HG03108 (cell line): Measurements from ENCODE around the gene M1AP.
"Not testable (repeated sequence)": the region's sequence is repeated elsewhere in the genome, so short reads cannot be mapped to it uniquely, and the experiment has no call there.

Experiments used
- ATAC-seq: cut with Tn5 transposase; IDR thresholded peaks from one replicate; pipeline ENCODE4 v1.9.1; 2021; ENCODE audit warnings: moderate library complexity; ENCODE audit not compliant: unreplicated experiment

The M1AP gene

GRCh38 chr2:74569686-74570085 lies 78.4 kb downstream of the M1AP start:
- ATAC-seq = no peak

GRCh38 chr2:74567881-74568280 lies 80.2 kb downstream of the M1AP start:
- ATAC-seq = no peak

- no peak for ATAC-seq
These were observed 81.4 kb downstream of the M1AP start for GRCh38 chr2:74566754-74567085.

GRCh38 chr2:74566076-74566753 lies 81.9 kb downstream of the M1AP start:
- ATAC-seq = no peak

- ATAC-seq = no peak
These were observed 83.9 kb downstream of the M1AP start for GRCh38 chr2:74564222-74564621.

GRCh38 chr2:74562126-74562775 lies 85.9 kb downstream of the M1AP start:
- ATAC-seq = no peak

- not testable (repeated sequence) for ATAC-seq
These were observed 87.1 kb downstream of the M1AP start for GRCh38 chr2:74561022-74561421.

- ATAC-seq = no peak
These were observed 87.5 kb downstream of the M1AP start for GRCh38 chr2:74560591-74560990.

GRCh38 chr2:74559912-74560311 lies 88.2 kb downstream of the M1AP start:
- ATAC-seq = no peak

GRCh38 chr2:74558284-74559230 lies 89.6 kb downstream of the M1AP start:
- no peak for ATAC-seq

- no peak for ATAC-seq
These were observed 91.2 kb downstream of the M1AP start for GRCh38 chr2:74556831-74557370.

- ATAC-seq = no peak
These were observed 92.0 kb downstream of the M1AP start for GRCh38 chr2:74556159-74556558.

GRCh38 chr2:74555610-74556103 lies 92.5 kb downstream of the M1AP start:
- ATAC-seq = no peak

- peak; percentile 27 for ATAC-seq
These were observed 93.2 kb downstream of the M1AP start for GRCh38 chr2:74554820-74555531.

- peak; percentile 50 for ATAC-seq
These were observed 94.0 kb downstream of the M1AP start, which contains the start of the genes DOK1 and LOXL3 for GRCh38 chr2:74553892-74554819. Gene DOK1 (plus strand): TSS chr2:74554720. CDS start chr2:74554755, 35 bp downstream. Gene LOXL3 (minus strand): TSS chr2:74553942. CDS start chr2:74552634, 1,308 bp downstream.

- ATAC-seq = no peak
These were observed 95.0 kb downstream of the M1AP start for GRCh38 chr2:74552914-74553811.

- ATAC-seq = no peak
These were observed 95.9 kb downstream of the M1AP start for GRCh38 chr2:74551942-74552913.
